ENCODE results near the gene MYO18B.

- TF ChIP-seq, protein P1, sequence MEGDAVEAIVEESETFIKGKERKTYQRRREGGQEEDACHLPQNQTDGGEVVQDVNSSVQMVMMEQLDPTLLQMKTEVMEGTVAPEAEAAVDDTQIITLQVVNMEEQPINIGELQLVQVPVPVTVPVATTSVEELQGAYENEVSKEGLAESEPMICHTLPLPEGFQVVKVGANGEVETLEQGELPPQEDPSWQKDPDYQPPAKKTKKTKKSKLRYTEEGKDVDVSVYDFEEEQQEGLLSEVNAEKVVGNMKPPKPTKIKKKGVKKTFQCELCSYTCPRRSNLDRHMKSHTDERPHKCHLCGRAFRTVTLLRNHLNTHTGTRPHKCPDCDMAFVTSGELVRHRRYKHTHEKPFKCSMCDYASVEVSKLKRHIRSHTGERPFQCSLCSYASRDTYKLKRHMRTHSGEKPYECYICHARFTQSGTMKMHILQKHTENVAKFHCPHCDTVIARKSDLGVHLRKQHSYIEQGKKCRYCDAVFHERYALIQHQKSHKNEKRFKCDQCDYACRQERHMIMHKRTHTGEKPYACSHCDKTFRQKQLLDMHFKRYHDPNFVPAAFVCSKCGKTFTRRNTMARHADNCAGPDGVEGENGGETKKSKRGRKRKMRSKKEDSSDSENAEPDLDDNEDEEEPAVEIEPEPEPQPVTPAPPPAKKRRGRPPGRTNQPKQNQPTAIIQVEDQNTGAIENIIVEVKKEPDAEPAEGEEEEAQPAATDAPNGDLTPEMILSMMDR (IDR thresholded peaks at IDR 0.05; ENCODE audit: insufficient read depth, low read length, poor library complexity, severe bottlenecking): no peak
- no peak for TF ChIP-seq EZH2phosphoT487 (conservative IDR thresholded peaks at IDR 0.05; ENCODE audit: low read length)
These were observed 28.3 kb downstream of the MYO18B start for GRCh38 chr22:25770333-25770732.

All from SU-DHL-6 (cell line).